ENCODE results near the gene RPL13.
"Not testable (repeated sequence)": the region's sequence is repeated elsewhere in the genome, so short reads cannot be mapped to it uniquely, and the experiment has no call there.

Gene RPL13

GRCh38 chr16:89563639-89564392 is 3.3 kb downstream of the RPL13 start:
- DNase-seq (ENCODE audit: low read depth): no peak

GRCh38 chr16:89564476-89565255 is 4.2 kb downstream of the RPL13 start:
- DNase-seq (ENCODE audit: low read depth): no peak

- DNase-seq (ENCODE audit: low read depth): no peak
Observed at GRCh38 chr16:89565256-89565505, 4.7 kb downstream of the RPL13 start.

- no peak for DNase-seq (ENCODE audit: low read depth)
Observed at GRCh38 chr16:89565506-89566372, 5.3 kb downstream of the RPL13 start.

GRCh38 chr16:89567656-89568594 is 7.4 kb downstream of the RPL13 start:
- DNase-seq (ENCODE audit: low read depth): no peak

GRCh38 chr16:89569506-89570341 is 9.2 kb downstream of the RPL13 start:
- DNase-seq (ENCODE audit: low read depth): no peak

- no peak for DNase-seq (ENCODE audit: low read depth)
Observed at GRCh38 chr16:89570342-89570923, 10.0 kb downstream of the RPL13 start.

- DNase-seq (ENCODE audit: low read depth): not testable (repeated sequence)
Observed at GRCh38 chr16:89570983-89571598, 10.6 kb downstream of the RPL13 start.

- DNase-seq (ENCODE audit: low read depth): no peak
Observed at GRCh38 chr16:89571636-89572035, 11.2 kb downstream of the RPL13 start.

GRCh38 chr16:89572073-89572484 is 11.6 kb downstream of the RPL13 start:
- DNase-seq (ENCODE audit: low read depth): no peak

- no peak for DNase-seq (ENCODE audit: low read depth)
Observed at GRCh38 chr16:89572485-89573205, 12.2 kb downstream of the RPL13 start.

GRCh38 chr16:89573826-89574680 is 13.6 kb downstream of the RPL13 start:
- DNase-seq (ENCODE audit: low read depth): no peak

- peak; percentile 44 for DNase-seq (ENCODE audit: low read depth)
Observed at GRCh38 chr16:89574681-89575246, 14.3 kb downstream of the RPL13 start.

- no peak for DNase-seq (ENCODE audit: low read depth)
Observed at GRCh38 chr16:89575247-89576152, 15.0 kb downstream of the RPL13 start, which contains the start of gene CPNE7. Gene CPNE7, plus strand, starts transcription at chr16:89575758. Its CDS starts 140 bp downstream, at chr16:89575898.

GRCh38 chr16:89576153-89577054 is 15.9 kb downstream of the RPL13 start:
- DNase-seq (ENCODE audit: low read depth): no peak

Data from fibroblast of the conjunctiva (primary cell).